H1 (cell line): ENCODE measurements around the gene CD300E. TPM values are rescaled to one million over a fixed set of nuclear protein-coding genes. Genes with fewer than 3 reads are reported as not detected.

Experiments used
- CTCF ChIA-PET: fragments of 300-600 bp; sonication (Branson Sonifier 250); formaldehyde crosslinking; loops from one replicate; lab custom pipeline; 2021; ENCODE audit not compliant: partially characterized antibody; lab: Charles Lee
- POLR2A ChIA-PET: fragments of 300-600 bp; sonication (Branson Sonifier 250); formaldehyde crosslinking; loops from one replicate; lab custom pipeline; 2021; ENCODE audit warnings: inconsistent platforms; ENCODE audit not compliant: partially characterized antibody; lab: Charles Lee
- DNase-seq, 2 experiments: peaks; one replicate each; pipeline versions ENCODE4 v3.0.0 to v3.0.0-alpha.2; 2010 to 2022; ENCODE audit warnings: low spot score in 2 of 2, low read depth in 1 of 2, mixed read lengths in 1 of 2
- FAIRE-seq: peaks from 2 replicates; lab custom pipeline; 2011; peaks lifted over from hg19 to GRCh38; lab: Jason Lieb, UNC
- H2AFZ ChIP-seq: 2 replicates; pipeline ENCODE4 v1.8.1; 2012; ENCODE audit warnings: low read length, inconsistent platforms
- H2AK5ac ChIP-seq: 2 replicates; pipeline ENCODE4 v1.6.1; 2013; ENCODE audit warnings: low read depth, low read length
- H2BK120ac ChIP-seq: replicated peaks from 2 replicates; pipeline ENCODE3; 2013; ENCODE audit warnings: low read depth, low read length, inconsistent platforms
- H2BK12ac ChIP-seq: 2 replicates; pipeline ENCODE4 v1.6.1; 2013; ENCODE audit warnings: low read depth, low read length
- H2BK15ac ChIP-seq: 2 replicates; pipeline ENCODE4 v1.6.1; 2013; ENCODE audit warnings: low read length
- H2BK20ac ChIP-seq: 2 replicates; pipeline ENCODE4 v1.6.1; 2013; ENCODE audit warnings: low read length
- H2BK5ac ChIP-seq: 2 replicates; pipeline ENCODE4 v1.6.1; 2013; ENCODE audit warnings: low read depth, low read length
- H3K14ac ChIP-seq: 2 replicates; pipeline ENCODE4 v1.6.1; 2013; ENCODE audit warnings: inconsistent platforms; ENCODE audit not compliant: insufficient read length
- H3K18ac ChIP-seq: 2 replicates; pipeline ENCODE4 v1.6.1; 2013; ENCODE audit warnings: low read length; ENCODE audit errors: extremely low read depth
- H3K23ac ChIP-seq: 2 replicates; pipeline ENCODE4 v1.6.1; 2013; ENCODE audit warnings: inconsistent platforms; ENCODE audit not compliant: insufficient read length
- H3K23me2 ChIP-seq: 2 replicates; pipeline ENCODE4 v1.6.1; 2013; ENCODE audit warnings: low read depth, low read length
- H3K27ac ChIP-seq: 2 replicates; pipeline ENCODE4 v1.6.1; 2011; ENCODE audit warnings: low read depth, low read length, inconsistent platforms
- H3K27me3 ChIP-seq, 4 experiments: replicated peaks in 1 of 4; 1 replicate in 1 of 4; 2 replicates in 3 of 4; pipeline versions ENCODE4 v1.6.1 to v1.8.1; 2011 to 2013; ENCODE audit warnings: low read length in 3 of 4, mild to moderate bottlenecking in 3 of 4, inconsistent platforms in 2 of 4, mixed read lengths in 2 of 4, moderate library complexity in 1 of 4; ENCODE audit not compliant: control insufficient read depth in 3 of 4, insufficient read depth in 3 of 4; ENCODE audit errors: extremely low read depth in 1 of 4
- H3K36me3 ChIP-seq, 4 experiments: 2 replicates each; pipeline versions ENCODE4 v1.6.1 to v1.8.1; 2011 to 2013; ENCODE audit warnings: mild to moderate bottlenecking in 4 of 4, low read length in 3 of 4, moderate library complexity in 2 of 4, control low read depth in 1 of 4, inconsistent platforms in 1 of 4; ENCODE audit not compliant: insufficient read depth in 4 of 4, control insufficient read depth in 2 of 4
- H3K4ac ChIP-seq: replicated peaks from 2 replicates; pipeline ENCODE3; 2013; ENCODE audit warnings: low read length, low read depth, mixed read lengths, inconsistent platforms; ENCODE audit not compliant: insufficient read length
- H3K4me1 ChIP-seq, 4 experiments: replicated peaks in 1 of 4; 1 replicate in 1 of 4; 2 replicates in 3 of 4; pipeline versions ENCODE4 v1.6.1 to v1.8.1; 2011 to 2013; ENCODE audit warnings: low read length in 3 of 4, inconsistent platforms in 2 of 4, mixed read lengths in 1 of 4; ENCODE audit not compliant: insufficient read depth in 4 of 4, control insufficient read depth in 3 of 4
- H3K4me2 ChIP-seq, 2 experiments: 2 replicates each; pipeline versions ENCODE4 v1.6.1 to v1.8.1; 2011 to 2013; ENCODE audit warnings: low read depth in 2 of 2, low read length in 2 of 2, control low read depth in 1 of 2, inconsistent platforms in 1 of 2, mild to moderate bottlenecking in 1 of 2; ENCODE audit not compliant: insufficient read depth in 1 of 2
- H3K4me3 ChIP-seq, 4 experiments: fragments of 200-600, 300-600 bp in 1 of 4; sonication (generic), shearing (Covaris generic), sonication (Bioruptor Twin) in 1 of 4; 2 replicates each; pipeline versions ENCODE4 v1.5.1 to v1.8.1; 2011 to 2016; ENCODE audit warnings: low read length in 4 of 4, low read depth in 3 of 4, control low read depth in 2 of 4, inconsistent platforms in 2 of 4, mild to moderate bottlenecking in 2 of 4, mixed read lengths in 1 of 4, moderate library complexity in 1 of 4; ENCODE audit not compliant: insufficient read depth in 2 of 4; ENCODE audit errors: extremely low read depth in 1 of 4
- H3K56ac ChIP-seq: replicated peaks from 2 replicates; pipeline ENCODE3; 2013; ENCODE audit warnings: low read depth, mild to moderate bottlenecking, mixed read lengths, low read length, inconsistent platforms; ENCODE audit not compliant: insufficient read length
- H3K79me1 ChIP-seq: 2 replicates; pipeline ENCODE4 v1.6.1; 2013; ENCODE audit warnings: low read depth, low read length, control low read depth
- H3K79me2 ChIP-seq, 2 experiments: 2 replicates each; pipeline versions ENCODE4 v1.6.1 to v1.8.1; 2012 to 2013; ENCODE audit warnings: low read length in 2 of 2, mild to moderate bottlenecking in 2 of 2, inconsistent platforms in 1 of 2; ENCODE audit not compliant: insufficient read depth in 2 of 2, control insufficient read depth in 1 of 2
- H3K9ac ChIP-seq, 4 experiments: replicated peaks in 1 of 4; 1 replicate in 1 of 4; 2 replicates in 3 of 4; pipeline versions ENCODE4 v1.6.1 to v1.8.1; 2011 to 2013; ENCODE audit warnings: low read depth in 3 of 4, low read length in 3 of 4, control low read depth in 2 of 4, mild to moderate bottlenecking in 2 of 4, moderate library complexity in 2 of 4, inconsistent platforms in 1 of 4; ENCODE audit errors: extremely low read depth in 1 of 4
- H3K9me3 ChIP-seq, 2 experiments: 2 replicates each; pipeline versions ENCODE4 v1.6.1 to v1.8.1; 2012 to 2013; ENCODE audit warnings: mild to moderate bottlenecking in 2 of 2, moderate library complexity in 2 of 2, control low read depth in 1 of 2, inconsistent platforms in 1 of 2, low read depth in 1 of 2, low read length in 1 of 2, mixed read lengths in 1 of 2; ENCODE audit not compliant: insufficient read depth in 2 of 2
- H4K20me1 ChIP-seq, 2 experiments: replicated peaks in 1 of 2; 2 replicates each; pipeline versions ENCODE3 to v1.8.1; 2011 to 2013; ENCODE audit warnings: inconsistent platforms in 2 of 2, low read length in 2 of 2, mild to moderate bottlenecking in 1 of 2; ENCODE audit not compliant: insufficient read depth in 2 of 2, control insufficient read depth in 1 of 2
- H4K5ac ChIP-seq: 2 replicates; pipeline ENCODE4 v1.6.1; 2013; ENCODE audit warnings: low read length, low read depth, mixed read lengths, inconsistent platforms; ENCODE audit not compliant: insufficient read length
- H4K8ac ChIP-seq: 2 replicates; pipeline ENCODE4 v1.8.0; 2013; ENCODE audit warnings: mild to moderate bottlenecking, moderate library complexity, low read length, inconsistent platforms; ENCODE audit not compliant: insufficient read depth; ENCODE audit errors: extremely low read depth
- H4K91ac ChIP-seq: replicated peaks from 2 replicates; pipeline ENCODE3; 2013; ENCODE audit warnings: low read length, mixed read lengths, inconsistent platforms; ENCODE audit not compliant: insufficient read length
- CEBPB ChIP-seq: IDR thresholded peaks from 2 replicates; pipeline ENCODE4 v1.6.1; 2012; ENCODE audit warnings: low read depth, low read length
- CREB1 ChIP-seq: IDR thresholded peaks from 2 replicates; pipeline ENCODE4 v1.6.1; 2012; ENCODE audit warnings: inconsistent platforms
- EZH2 ChIP-seq: fragments of 200-600 bp; sonication (generic); IDR thresholded peaks from 2 replicates; pipeline ENCODE4 v1.7.1; 2012; ENCODE audit warnings: low read depth, mild to moderate bottlenecking, moderate library complexity, low read length, inconsistent platforms; ENCODE audit not compliant: severe bottlenecking
- HDAC2 ChIP-seq, 2 experiments: fragments of 300-600 bp in 1 of 2; sonication (generic) in 1 of 2; IDR thresholded peaks; 2 replicates each; pipeline ENCODE4 v1.6.1; 2011 to 2012; ENCODE audit warnings: low read depth in 2 of 2, low read length in 2 of 2, mild to moderate bottlenecking in 2 of 2, moderate library complexity in 2 of 2, borderline replicate concordance in 1 of 2, inconsistent platforms in 1 of 2
- JUN ChIP-seq: IDR thresholded peaks from 2 replicates; pipeline ENCODE4 v1.6.1; 2011; ENCODE audit warnings: low read depth, mild to moderate bottlenecking, improper control_type of control experiment, low read length
- NANOG ChIP-seq: IDR thresholded peaks from 2 replicates; pipeline ENCODE4 v1.6.1; 2011; ENCODE audit warnings: low read length, low read depth, mild to moderate bottlenecking, inconsistent platforms; ENCODE audit not compliant: insufficient read depth, poor library complexity, severe bottlenecking
- POLR2A ChIP-seq, 2 experiments: IDR thresholded peaks; 1 replicate in 1 of 2; 2 replicates in 1 of 2; pipeline ENCODE4 v1.6.1; 2011; ENCODE audit warnings: low read depth in 2 of 2, low read length in 2 of 2, mild to moderate bottlenecking in 2 of 2; ENCODE audit errors: control extremely low read depth in 1 of 2
- POU5F1 ChIP-seq: IDR thresholded peaks from 2 replicates; pipeline ENCODE4 v1.6.1; 2011; ENCODE audit warnings: low read depth, mild to moderate bottlenecking, low read length, moderate library complexity
- SAP30 ChIP-seq: fragments of 300-600 bp; sonication (generic); IDR thresholded peaks from 2 replicates; pipeline ENCODE4 v1.7.1; 2012; ENCODE audit warnings: low read length, moderate library complexity, mild to moderate bottlenecking, inconsistent platforms; ENCODE audit not compliant: insufficient read depth, insufficient replicate concordance
- SIN3A ChIP-seq, 2 experiments: IDR thresholded peaks in 1 of 2; conservative IDR thresholded peaks in 1 of 2; 2 replicates each; pipeline ENCODE4 v1.6.1; 2011 to 2012; ENCODE audit warnings: low read length in 2 of 2, improper control_type of control experiment in 1 of 2, low read depth in 1 of 2, mild to moderate bottlenecking in 1 of 2
- SIRT6 ChIP-seq: IDR thresholded peaks from one replicate; pipeline ENCODE4 v1.7.1; 2012; ENCODE audit warnings: low read length, inconsistent platforms
- WGBS, 2 experiments: shearing (Covaris generic) in 1 of 2; methylation state at CpG; one replicate each; pipeline versions ENCODE4 v1.1.6 to v1.1.7; 2013 to 2015; ENCODE audit warnings: low lambda C conversion rate in 2 of 2, mixed read lengths in 2 of 2, inconsistent platforms in 1 of 2, low coverage in 1 of 2, missing lambda C conversion rate in 1 of 2; ENCODE audit not compliant: insufficient replicate concordance in 2 of 2, insufficient coverage in 1 of 2, insufficient read length in 1 of 2; ENCODE audit errors: extremely low coverage in 1 of 2, missing lambda C conversion rate in 1 of 2; 5-methylcytosine and 5-hydroxymethylcytosine counted together
- polyA plus RNA-seq, 7 experiments: library from polyadenylated mRNA; depleted of rRNA in 3 of 7; stranded (reverse) in 5 of 7; unstranded in 2 of 7; fragments of >200 nt in 5 of 7; fragments of 200-250 nt in 2 of 7; gene quantifications; 1 replicate in 5 of 7; 2 replicates in 1 of 7; 4 replicates in 1 of 7; pipeline versions ENCODE4 v1.2.1 to v1.2.3, GENCODE V29; 2011 to 2013; ENCODE audit warnings: missing spikeins in 2 of 7, mixed read lengths in 2 of 7
- total RNA-seq: library from RNA; stranded (reverse); fragmentation: NEBNext Ultra II Directional; extraction: Animal tissue kit (Norgen Biotek cat#: 25700); gene quantifications from 2 replicates; pipeline ENCODE4 v1.2.1, GENCODE V29; 2021

Gene CD300E
- total and polyA plus RNA-seq, 2 of the 8 experiments (the other 6 are each of a cell fraction or from before 2014, with no cell fraction given): not detected

DNA sequence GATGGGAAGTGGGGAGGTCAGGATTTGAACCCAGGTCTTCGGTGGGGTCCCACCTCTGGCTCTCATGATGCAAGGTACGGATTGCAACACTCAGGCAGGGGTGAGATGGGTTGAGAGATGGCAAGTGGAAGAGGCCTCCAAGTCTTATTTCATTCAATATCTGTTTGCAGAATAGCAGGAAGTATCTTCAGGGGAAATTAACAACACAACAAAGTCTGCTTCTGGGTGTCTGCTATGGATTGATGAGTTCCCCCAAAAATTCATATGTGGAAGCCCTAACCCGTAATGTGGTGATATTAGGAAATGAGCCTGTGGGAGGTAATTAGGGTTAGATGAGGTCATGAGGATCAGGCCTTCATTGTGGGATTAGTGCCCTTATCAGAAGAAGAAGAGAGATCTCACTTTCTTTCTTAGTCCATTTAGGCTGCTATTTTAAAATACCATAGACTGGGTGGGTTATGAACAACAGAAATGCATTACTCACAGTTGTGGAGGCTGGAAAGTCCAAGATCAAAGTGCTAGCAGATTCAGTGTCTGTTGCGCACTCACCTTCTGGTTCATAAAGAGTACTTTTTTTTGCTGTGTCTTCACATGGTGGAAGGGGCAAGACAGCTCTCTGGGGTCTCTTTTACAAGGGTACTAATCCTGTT is 51.8 kb downstream of the CD300E start:
- H2BK12ac ChIP-seq: no peak overlapping the region
- H3K36me3 ChIP-seq: no peaks in the 10 kb centered on the region
- H2BK15ac ChIP-seq: no peak overlapping the region
- H3K9me3 ChIP-seq: no peaks in the 10 kb centered on the region
- peaks cover 7% of the 10 kb centered on the region for H3K79me1 ChIP-seq
- FAIRE-seq (no peak), DNase-seq (no peak)
- H4K5ac ChIP-seq: no peak overlapping the region
- H3K79me2 ChIP-seq: no peaks in the 10 kb centered on the region; a peak in 1 of 4 replicates
- H3K23me2 ChIP-seq: peaks cover 10% of the 10 kb centered on the region
- no peak overlapping the region for H3K9ac ChIP-seq
- no peak overlapping the region for H2BK20ac ChIP-seq
- no peak overlapping the region for H3K4ac ChIP-seq
- H2AK5ac ChIP-seq: no peak overlapping the region
- no peak overlapping the region for H3K18ac ChIP-seq
- no peak overlapping the region for H3K4me2 ChIP-seq
- H3K4me3 ChIP-seq: no peak overlapping the region
- no peak overlapping the region for H2BK120ac ChIP-seq
- no peak overlapping the region for H3K56ac ChIP-seq
- ChIA-PET CTCF (interaction anchor here (0.8 to 2.0 kb wide), 5 partner anchors 11 to 192 kb away, joined by 3 to 8 read pairs (median 4); no protein-coding TSS in a partner anchor), POLR2A (no interaction called here)
- no peak overlapping the region for H2AFZ ChIP-seq
- 93% methylated on average over 4 of the region's 4 CpGs; no CpG with 5 or more reads in 1 of the 2 experiments for WGBS, 2 experiments
- H3K27me3 ChIP-seq: peaks cover 0 to 4% (median under 1%) of the 10 kb centered on the region in 4 experiments; a peak in 1 of 7 replicates
- no peak overlapping the region for H3K14ac ChIP-seq
- peaks cover 0 to 3% (median 0%) of the 10 kb centered on the region in 4 experiments; a peak in 1 of 7 replicates for H3K4me1 ChIP-seq
- H4K8ac ChIP-seq: no peak overlapping the region
- TF ChIP-seq NANOG: no peak
- TF ChIP-seq POLR2A (IDR thresholded peaks at IDR 0.05; ENCODE audit: control extremely low read depth in 1 of 2, low read depth in 2 of 2, low read length in 2 of 2): no peak
- TF ChIP-seq JUN: no peak
- no peak for TF ChIP-seq SAP30
- TF ChIP-seq SIN3A (conservative IDR thresholded peaks at IDR 0.05 in 1 of 2, IDR thresholded peaks at IDR 0.05 in 1 of 2; ENCODE audit: low read depth in 1 of 2, low read length in 2 of 2): no peak
- TF ChIP-seq POU5F1: no peak
- no peak for TF ChIP-seq CEBPB
- no peak for TF ChIP-seq SIRT6
- no peak for TF ChIP-seq EZH2
- TF ChIP-seq HDAC2 (IDR thresholded peaks at IDR 0.05; ENCODE audit: borderline replicate concordance in 1 of 2, low read depth in 2 of 2, low read length in 2 of 2): no peak
- no peak for TF ChIP-seq CREB1
- no peak overlapping the region for H2BK5ac ChIP-seq
- H3K27ac ChIP-seq: no peak overlapping the region
- no peak overlapping the region for H3K23ac ChIP-seq
- no peak overlapping the region for H4K91ac ChIP-seq
- peaks cover 0 to 10% of the 10 kb centered on the region in 2 experiments for H4K20me1 ChIP-seq
